22Rv1 (cell line): ENCODE data around the gene NADSYN1.

Experiments used
- CTCF ChIP-seq: fragments of 450-650 bp; IDR thresholded peaks from 2 replicates; pipeline ENCODE4 v1.5.1; 2017; ENCODE audit warnings: mild to moderate bottlenecking
- ZFX ChIP-seq: fragments of 450-650 bp; IDR thresholded peaks from 2 replicates; pipeline ENCODE4 v1.6.1; 2017; ENCODE audit warnings: antibody characterized with exemption, borderline replicate concordance

- TF ChIP-seq CTCF (no peak), ZFX (no peak)
Measured at GRCh38 chr11:71525188-71525937, 72.4 kb downstream of the NADSYN1 start.
